Measurements from ENCODE around the gene CAMK1D. TPM values are rescaled to one million over a fixed set of nuclear protein-coding genes. Genes with fewer than 3 reads are reported as not detected.

CAMK1D gene
- total RNA-seq, 4 donors from 2014 or later, result 5.6 to 23.9 (median 7.4) TPM

DNA sequence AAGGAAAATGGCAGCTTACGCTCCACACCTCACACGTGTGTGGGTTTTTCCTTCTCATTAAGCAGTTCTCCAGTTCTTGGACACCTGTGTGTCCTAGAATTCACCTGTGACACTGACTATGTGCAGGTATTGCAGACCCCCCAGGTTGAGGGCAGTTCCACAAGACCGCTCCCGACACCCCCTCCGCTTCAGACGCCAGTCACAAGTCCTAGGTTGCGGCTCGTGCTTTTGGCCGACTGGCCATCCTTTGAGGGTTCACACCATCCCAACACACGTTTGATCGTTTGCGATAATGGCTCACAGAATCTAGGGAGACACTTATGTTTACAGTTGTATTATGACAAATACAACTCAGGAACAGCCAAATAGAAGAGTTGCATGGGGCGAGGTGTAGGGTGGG, 44.5 kb downstream of the CAMK1D start:
- no peaks in the 10 kb centered on the region for H3K36me3 ChIP-seq
- no peak overlapping the region for H3K27ac ChIP-seq
- peaks cover 0 to 8% (median 0%) of the 10 kb centered on the region in 4 donors for H3K4me1 ChIP-seq
- no peaks in the 10 kb centered on the region for H3K9me3 ChIP-seq
- TF ChIP-seq, protein P1, sequence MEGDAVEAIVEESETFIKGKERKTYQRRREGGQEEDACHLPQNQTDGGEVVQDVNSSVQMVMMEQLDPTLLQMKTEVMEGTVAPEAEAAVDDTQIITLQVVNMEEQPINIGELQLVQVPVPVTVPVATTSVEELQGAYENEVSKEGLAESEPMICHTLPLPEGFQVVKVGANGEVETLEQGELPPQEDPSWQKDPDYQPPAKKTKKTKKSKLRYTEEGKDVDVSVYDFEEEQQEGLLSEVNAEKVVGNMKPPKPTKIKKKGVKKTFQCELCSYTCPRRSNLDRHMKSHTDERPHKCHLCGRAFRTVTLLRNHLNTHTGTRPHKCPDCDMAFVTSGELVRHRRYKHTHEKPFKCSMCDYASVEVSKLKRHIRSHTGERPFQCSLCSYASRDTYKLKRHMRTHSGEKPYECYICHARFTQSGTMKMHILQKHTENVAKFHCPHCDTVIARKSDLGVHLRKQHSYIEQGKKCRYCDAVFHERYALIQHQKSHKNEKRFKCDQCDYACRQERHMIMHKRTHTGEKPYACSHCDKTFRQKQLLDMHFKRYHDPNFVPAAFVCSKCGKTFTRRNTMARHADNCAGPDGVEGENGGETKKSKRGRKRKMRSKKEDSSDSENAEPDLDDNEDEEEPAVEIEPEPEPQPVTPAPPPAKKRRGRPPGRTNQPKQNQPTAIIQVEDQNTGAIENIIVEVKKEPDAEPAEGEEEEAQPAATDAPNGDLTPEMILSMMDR (IDR thresholded peaks at IDR 0.05), result no peak
- no peak for TF ChIP-seq POLR2A (IDR thresholded peaks at IDR 0.05)
- DNase-seq, result no peak
- H3K4me3 ChIP-seq, result no peak overlapping the region
- H3K27me3 ChIP-seq, result no peaks in the 10 kb centered on the region

DNA sequence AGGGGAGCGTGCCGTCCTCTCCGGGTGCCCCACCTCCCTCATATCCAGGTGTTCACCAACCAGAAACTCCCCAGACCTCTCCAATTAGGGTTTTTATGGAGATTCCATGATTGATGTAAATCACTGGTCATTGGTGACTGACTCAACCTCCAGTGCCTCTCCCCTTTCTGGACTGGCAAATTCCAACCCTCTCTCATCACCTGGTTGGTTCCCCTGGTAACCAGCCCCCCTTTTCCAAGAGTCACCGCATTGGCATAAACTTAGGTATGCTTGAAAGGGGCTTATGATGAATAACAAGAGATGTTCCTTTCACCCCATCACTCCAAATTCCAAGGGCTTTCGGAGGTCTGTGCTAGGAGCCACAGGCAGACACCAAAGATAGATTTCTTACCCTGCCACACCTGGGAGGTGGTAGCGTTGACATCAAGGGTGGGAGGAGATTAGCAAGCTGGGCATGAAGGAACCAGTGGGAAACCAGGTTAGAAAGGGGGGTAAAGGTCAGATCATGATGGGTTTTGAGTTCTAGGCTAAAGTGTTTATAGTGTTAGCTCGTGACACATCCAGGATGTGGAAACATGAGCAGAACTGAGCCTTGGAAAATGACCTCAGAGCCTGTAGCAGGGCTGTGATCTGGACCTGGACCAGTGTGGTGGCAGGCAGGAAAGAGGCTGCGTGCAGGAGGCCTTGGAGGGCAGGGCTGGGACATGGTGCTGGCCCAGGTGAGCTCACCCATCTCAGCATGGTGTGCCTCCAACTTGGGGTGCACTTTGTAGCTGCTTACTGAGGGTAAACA, 45.1 kb downstream of the CAMK1D start:
- Histone ChIP-seq H3K27ac (no peak overlapping the region), H3K27me3 (no peaks in the 10 kb centered on the region), H3K9me3 (no peaks in the 10 kb centered on the region), H3K4me3 (no peak overlapping the region), H3K36me3 (no peaks in the 10 kb centered on the region), H3K4me1 (peaks cover 0 to 2% (median 0%) of the 10 kb centered on the region in 4 donors)
- TF ChIP-seq POLR2A (IDR thresholded peaks at IDR 0.05), result no peak
- TF ChIP-seq, protein P1 (IDR thresholded peaks at IDR 0.05), result no peak
- DNase-seq, result no peak

DNA sequence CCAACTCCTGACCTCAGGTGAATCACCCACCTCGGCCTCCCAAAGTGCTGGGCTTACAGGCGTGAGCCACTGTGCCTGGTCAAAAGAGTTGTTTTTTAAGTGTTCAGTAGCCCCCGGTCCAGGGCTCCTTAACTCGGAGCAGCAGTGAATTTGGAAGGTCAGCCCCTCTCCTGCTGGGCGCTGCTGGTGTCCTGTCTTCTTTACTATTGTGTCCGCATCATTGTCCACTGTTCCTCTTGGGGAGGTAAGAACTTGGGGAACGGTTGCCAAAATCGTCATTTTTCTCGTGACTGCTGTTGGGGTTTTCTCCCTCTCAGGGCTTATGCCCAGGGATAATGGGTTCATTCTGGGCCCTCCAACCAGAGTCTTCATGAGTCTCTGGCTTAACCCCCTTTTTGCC, 46.7 kb downstream of the CAMK1D start:
- H3K27ac ChIP-seq, result no peak overlapping the region
- no peak for DNase-seq
- H3K9me3 ChIP-seq, result no peaks in the 10 kb centered on the region
- no peaks in the 10 kb centered on the region for H3K36me3 ChIP-seq
- no peaks in the 10 kb centered on the region for H3K4me1 ChIP-seq
- TF ChIP-seq, protein P1 (IDR thresholded peaks at IDR 0.05), result no peak
- TF ChIP-seq POLR2A (IDR thresholded peaks at IDR 0.05), result no peak
- no peaks in the 10 kb centered on the region for H3K27me3 ChIP-seq
- H3K4me3 ChIP-seq, result no peak overlapping the region

DNA sequence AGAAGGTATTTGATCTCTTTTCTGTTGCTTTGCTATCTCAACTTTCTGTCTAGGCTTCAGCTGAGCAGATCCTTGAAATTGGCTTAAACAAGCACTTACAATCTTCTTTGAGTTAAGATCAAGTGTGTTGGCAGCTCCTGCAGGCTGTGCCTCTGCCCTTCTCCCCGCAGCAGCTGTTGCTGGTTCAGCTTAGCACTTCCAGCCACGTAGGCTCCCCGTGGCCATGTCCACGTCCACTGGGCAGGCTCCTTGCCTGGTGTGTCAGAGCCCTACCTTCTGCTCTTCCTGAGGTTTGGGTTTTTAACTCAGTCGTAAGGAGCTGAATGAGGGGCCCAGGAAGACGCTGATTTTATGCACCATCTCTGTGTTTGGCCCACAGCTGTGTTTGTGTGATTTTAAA, 47.2 kb downstream of the CAMK1D start:
- no peaks in the 10 kb centered on the region for H3K36me3 ChIP-seq
- H3K4me1 ChIP-seq, result no peaks in the 10 kb centered on the region
- no peaks in the 10 kb centered on the region for H3K27me3 ChIP-seq
- DNase-seq, result no peak
- TF ChIP-seq POLR2A (IDR thresholded peaks at IDR 0.05), result no peak
- TF ChIP-seq, protein P1 (IDR thresholded peaks at IDR 0.05), result no peak
- H3K4me3 ChIP-seq, result no peak overlapping the region
- no peaks in the 10 kb centered on the region for H3K9me3 ChIP-seq
- H3K27ac ChIP-seq, result peak overlapping the region in 1 of 4 donors; percentile 11

DNA sequence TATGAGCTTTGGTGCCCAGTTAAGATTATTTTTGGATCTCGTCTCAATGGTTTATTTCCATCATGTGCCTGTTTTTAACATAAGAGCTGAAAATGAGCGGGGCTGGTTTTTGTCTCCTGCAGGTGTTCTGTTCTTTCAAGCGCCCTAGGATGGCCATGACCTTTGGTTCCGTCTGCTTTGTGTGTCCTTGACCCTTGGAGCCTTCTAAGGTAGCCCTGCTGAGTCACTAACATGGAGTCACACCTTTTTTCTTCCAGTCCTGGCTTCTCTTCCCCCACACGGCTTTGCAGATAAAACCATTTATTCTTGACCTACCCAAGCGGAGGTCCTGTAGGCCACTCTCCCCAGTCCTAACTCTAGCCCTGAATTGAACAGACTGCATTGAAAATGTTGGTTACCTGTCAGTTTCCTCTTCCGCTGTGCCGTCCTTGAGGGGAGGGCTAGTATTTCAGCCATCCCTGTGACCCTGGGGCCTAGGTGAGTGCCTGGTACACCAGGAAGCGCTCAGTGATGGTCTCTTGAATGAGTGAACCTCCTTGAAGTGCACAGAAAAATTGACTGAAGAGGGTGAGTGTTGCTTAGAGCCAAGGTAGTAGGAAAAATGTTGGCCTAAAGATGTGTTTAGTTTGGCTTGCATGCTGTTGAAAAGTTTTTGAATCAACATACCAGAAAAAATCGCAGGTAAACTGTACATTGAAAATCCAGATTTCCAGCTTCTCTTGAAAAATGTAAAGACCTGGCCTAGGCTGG, 48.0 kb downstream of the CAMK1D start:
- no peak for TF ChIP-seq POLR2A (IDR thresholded peaks at IDR 0.05)
- TF ChIP-seq, protein P1 (IDR thresholded peaks at IDR 0.05), result no peak
- H3K4me1 ChIP-seq, result no peaks in the 10 kb centered on the region
- H3K27ac ChIP-seq, result no peak overlapping the region

More for the DNA sequence above, 48.0 kb downstream of the CAMK1D start:
- Histone ChIP-seq H3K27me3 (no peaks in the 10 kb centered on the region), H3K36me3 (no peaks in the 10 kb centered on the region), H3K9me3 (no peaks in the 10 kb centered on the region), H3K4me3 (no peak overlapping the region)
- DNase-seq, result no peak
